ENCODE results near the gene HOXC4. TPM values are rescaled to one million over a fixed set of nuclear protein-coding genes. Genes with fewer than 3 reads are reported as not detected.

The HOXC4 gene
- total RNA-seq, 4 donors from 2014 or later, result 0.51 to 2.0 (median 0.71) TPM

DNA sequence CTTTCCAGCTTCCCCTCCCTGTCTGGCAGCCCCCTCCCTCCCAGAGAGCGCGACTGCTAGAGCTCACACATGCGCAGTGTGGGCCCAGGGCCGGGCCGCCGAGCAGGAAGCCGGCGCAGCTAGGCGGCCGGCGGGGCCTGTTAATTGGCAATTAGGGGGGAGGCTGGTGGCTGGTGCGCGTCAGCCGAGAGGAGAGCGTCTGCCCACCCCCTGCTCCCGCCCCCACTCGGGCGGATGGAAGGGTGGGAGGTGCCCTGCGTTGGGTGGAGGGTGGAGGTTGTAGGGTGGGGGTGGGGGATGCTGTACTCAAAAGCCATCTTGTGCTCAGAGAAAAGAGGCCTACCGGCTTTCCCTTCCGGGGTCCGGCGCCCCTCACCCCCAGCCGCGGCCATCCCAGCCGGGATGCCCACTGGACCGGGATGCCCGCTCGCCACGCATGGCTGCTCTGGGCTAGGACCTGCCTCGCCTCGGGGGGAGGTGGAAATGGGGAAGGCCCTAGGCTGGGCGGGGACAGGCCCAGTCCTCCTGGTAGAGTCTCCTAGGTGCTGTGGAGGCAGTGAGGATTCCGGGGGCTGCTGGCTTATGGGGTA, 35.7 kb upstream of the HOXC4 start:
- Histone ChIP-seq H3K4me1 (peaks cover 59 to 71% of the 10 kb centered on the region in 2 donors), H3K4me3 (peak overlapping the region; percentile 62 to 70 (median 68)), H3K27ac (peak overlapping the region; percentile 94 to 100 (median 98)), H3K27me3 (no peaks in the 10 kb centered on the region), H3K9me3 (no peaks in the 10 kb centered on the region), H3K36me3 (no peaks in the 10 kb centered on the region)
- intact Hi-C loops (cut with DNase I; ENCODE audit: low total_unique reads), result loop anchor here (2.0 to 5.0 kb wide), 2 partner anchors 31 to 264 kb away; partner anchors contain the start of genes CBX5 and HNRNPA1
- in situ Hi-C loops (cut with MboI; ENCODE audit: low sequenced_read_pairs in 4 of 4), result loop anchor here in 2 of 4 donors (10.0 to 25.0 kb wide), 2 partner anchors 187 to 344 kb away; partner anchors contain the start of gene GPR84 (in 2 of the 2)
- ATAC-seq, result peak; percentile 49 to 56
- peak; percentile 84 to 89 for TF ChIP-seq POLR2A (IDR thresholded peaks at IDR 0.05)
- TF ChIP-seq, protein P1, sequence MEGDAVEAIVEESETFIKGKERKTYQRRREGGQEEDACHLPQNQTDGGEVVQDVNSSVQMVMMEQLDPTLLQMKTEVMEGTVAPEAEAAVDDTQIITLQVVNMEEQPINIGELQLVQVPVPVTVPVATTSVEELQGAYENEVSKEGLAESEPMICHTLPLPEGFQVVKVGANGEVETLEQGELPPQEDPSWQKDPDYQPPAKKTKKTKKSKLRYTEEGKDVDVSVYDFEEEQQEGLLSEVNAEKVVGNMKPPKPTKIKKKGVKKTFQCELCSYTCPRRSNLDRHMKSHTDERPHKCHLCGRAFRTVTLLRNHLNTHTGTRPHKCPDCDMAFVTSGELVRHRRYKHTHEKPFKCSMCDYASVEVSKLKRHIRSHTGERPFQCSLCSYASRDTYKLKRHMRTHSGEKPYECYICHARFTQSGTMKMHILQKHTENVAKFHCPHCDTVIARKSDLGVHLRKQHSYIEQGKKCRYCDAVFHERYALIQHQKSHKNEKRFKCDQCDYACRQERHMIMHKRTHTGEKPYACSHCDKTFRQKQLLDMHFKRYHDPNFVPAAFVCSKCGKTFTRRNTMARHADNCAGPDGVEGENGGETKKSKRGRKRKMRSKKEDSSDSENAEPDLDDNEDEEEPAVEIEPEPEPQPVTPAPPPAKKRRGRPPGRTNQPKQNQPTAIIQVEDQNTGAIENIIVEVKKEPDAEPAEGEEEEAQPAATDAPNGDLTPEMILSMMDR (IDR thresholded peaks at IDR 0.05 in 4 of 5, conservative IDR thresholded peaks at IDR 0.05 in 1 of 5), result peak in 1 of 5 experiments; percentile 26
- peak; percentile 80 to 86 for DNase-seq

DNA sequence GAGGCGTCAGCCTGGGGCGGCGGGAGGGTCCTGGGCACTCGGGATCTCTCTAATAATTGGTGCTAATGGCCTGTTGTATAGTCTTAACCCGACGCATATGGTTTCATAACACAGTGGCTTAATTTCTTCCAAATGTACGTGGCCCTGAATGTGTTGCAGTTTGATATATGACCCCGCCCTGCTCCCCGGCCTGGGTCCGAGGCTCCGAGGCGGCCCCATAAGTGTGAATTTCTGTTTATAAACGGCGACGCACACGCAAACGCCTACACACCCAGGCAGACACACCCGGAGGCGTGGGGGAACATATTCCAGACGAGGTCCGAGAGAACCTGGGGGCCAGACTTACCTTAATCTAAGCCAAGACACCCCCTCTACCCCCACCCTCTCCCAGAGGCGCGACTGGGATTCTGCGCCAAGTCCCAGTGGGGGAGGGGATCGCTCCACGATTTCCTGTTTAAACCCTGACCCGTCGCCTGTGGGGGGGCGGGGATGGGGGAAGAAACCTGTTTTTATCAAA, 35.1 kb upstream of the HOXC4 start:
- in situ Hi-C loops (cut with MboI; ENCODE audit: low sequenced_read_pairs in 4 of 4) (loop anchor here in 2 of 4 donors (10.0 to 25.0 kb wide), 2 partner anchors 186 to 344 kb away; partner anchors contain the start of gene GPR84 (in 2 of the 2)), intact Hi-C loops (cut with DNase I; ENCODE audit: low total_unique reads) (loop anchor here (2.0 to 5.0 kb wide), 2 partner anchors 32 to 264 kb away; partner anchors contain the start of genes CBX5 and HNRNPA1)
- ATAC-seq (peak in 1 of 2 donors; percentile 5), DNase-seq (peak in 1 of 2 donors; percentile 68)
- TF ChIP-seq, protein P1 (IDR thresholded peaks at IDR 0.05 in 4 of 5, conservative IDR thresholded peaks at IDR 0.05 in 1 of 5), result no peak
- no peak for TF ChIP-seq POLR2A (IDR thresholded peaks at IDR 0.05)
- Histone ChIP-seq H3K4me1 (peaks cover 59 to 74% of the 10 kb centered on the region in 2 donors), H3K27ac (peak overlapping the region; percentile 94 to 100 (median 98)), H3K36me3 (no peaks in the 10 kb centered on the region), H3K9me3 (no peaks in the 10 kb centered on the region), H3K27me3 (no peaks in the 10 kb centered on the region), H3K4me3 (peak overlapping the region; percentile 62 to 70 (median 68))

GRCh38 chr12:54019091-54019811, 34.4 kb upstream of the HOXC4 start:
- ATAC-seq (no peak), DNase-seq (no peak)
- Histone ChIP-seq H3K27ac (peak overlapping the region; percentile 94 to 100 (median 98)), H3K4me1 (peaks cover 57 to 74% of the 10 kb centered on the region in 2 donors), H3K27me3 (no peaks in the 10 kb centered on the region), H3K36me3 (no peaks in the 10 kb centered on the region), H3K9me3 (no peaks in the 10 kb centered on the region), H3K4me3 (peak overlapping the region; percentile 62 to 70 (median 68))
- in situ Hi-C loops (cut with MboI; ENCODE audit: low sequenced_read_pairs in 4 of 4) (loop anchor here in 2 of 4 donors (10.0 to 25.0 kb wide), 2 partner anchors 186 to 343 kb away; partner anchors contain the start of gene GPR84 (in 2 of the 2)), intact Hi-C loops (cut with DNase I; ENCODE audit: low total_unique reads) (loop anchor here (2.0 to 5.0 kb wide), 2 partner anchors 32 to 263 kb away; partner anchors contain the start of genes CBX5 and HNRNPA1)
- TF ChIP-seq, protein P1 (IDR thresholded peaks at IDR 0.05 in 4 of 5, conservative IDR thresholded peaks at IDR 0.05 in 1 of 5), result no peak
- no peak for TF ChIP-seq POLR2A (IDR thresholded peaks at IDR 0.05)

GRCh38 chr12:54019924-54020590, 33.6 kb upstream of the HOXC4 start:
- Histone ChIP-seq H3K36me3 (no peaks in the 10 kb centered on the region), H3K4me1 (peaks cover 64 to 75% of the 10 kb centered on the region in 2 donors), H3K27ac (peak overlapping the region; percentile 94 to 100 (median 98)), H3K9me3 (no peaks in the 10 kb centered on the region), H3K27me3 (no peaks in the 10 kb centered on the region), H3K4me3 (peak overlapping the region; percentile 62 to 70 (median 68))
- ATAC-seq, result peak; percentile 53 to 68
- in situ Hi-C loops (cut with MboI; ENCODE audit: low sequenced_read_pairs in 4 of 4), result loop anchor here in 2 of 4 donors (10.0 to 25.0 kb wide), 3 partner anchors 175 to 342 kb away; partner anchors contain the start of gene GPR84 (in 2 of the 2)
- TF ChIP-seq, protein P1 (IDR thresholded peaks at IDR 0.05 in 4 of 5, conservative IDR thresholded peaks at IDR 0.05 in 1 of 5), result no peak
- peak; percentile 58 to 71 for TF ChIP-seq POLR2A (IDR thresholded peaks at IDR 0.05)
- DNase-seq, result peak in 1 of 2 donors; percentile 82
- intact Hi-C loops (cut with DNase I; ENCODE audit: low total_unique reads), result loop anchor here (2.0 to 5.0 kb wide), 2 partner anchors 33 to 262 kb away; partner anchors contain the start of genes CBX5 and HNRNPA1
